A673 (cell line): Measurements from ENCODE around the gene CLCN4. TPM values are rescaled to one million over a fixed set of nuclear protein-coding genes. Genes with fewer than 3 reads are reported as not detected.
A peak's percentile ranks its signal among the peaks of the same experiment; 100 is the strongest.

Experiments used
- BruUV-seq: library from RNA; stranded (reverse); fragments of 400-500 nt; replicated peaks from 2 replicates; lab custom pipeline; 2021; lab: Mats Ljungman, UMichigan
- CTCF ChIA-PET: fragments of 300-600 bp; sonication (Branson Sonifier 250); formaldehyde crosslinking; loops from one replicate; lab custom pipeline; 2022; ENCODE audit warnings: antibody characterized with exemption; lab: Charles Lee
- POLR2A ChIA-PET: fragments of 300-600 bp; sonication (Branson Sonifier 250); formaldehyde crosslinking; loops from one replicate; lab custom pipeline; 2022; ENCODE audit warnings: antibody characterized with exemption; ENCODE audit not compliant: low non-redundant PET; lab: Charles Lee
- DNase-seq: peaks from one replicate; pipeline ENCODE4 v3.0.0-alpha.2; 2015; ENCODE audit warnings: low spot score
- H3K27ac ChIP-seq: fragments of 200-600 bp; sonication (generic); 2 replicates; pipeline ENCODE4 v1.5.1; 2016; ENCODE audit warnings: mixed run types, low read depth, mild to moderate bottlenecking, mixed read lengths, antibody characterized with exemption, low read length; ENCODE audit not compliant: poor library complexity, severe bottlenecking
- H3K27me3 ChIP-seq: fragments of 200-600 bp; sonication (generic); replicated peaks from 2 replicates; pipeline ENCODE4 v1.6.1; 2017; ENCODE audit warnings: mixed run types, low read depth, mild to moderate bottlenecking, mixed read lengths, antibody characterized with exemption, low read length; ENCODE audit not compliant: insufficient read depth, poor library complexity
- H3K36me3 ChIP-seq: fragments of 200-600 bp; sonication (generic); 2 replicates; pipeline ENCODE4 v1.6.1; 2016; ENCODE audit warnings: mixed run types, mild to moderate bottlenecking, mixed read lengths, antibody characterized with exemption, low read length; ENCODE audit not compliant: insufficient read depth, poor library complexity, severe bottlenecking
- H3K4me1 ChIP-seq: fragments of 200-600 bp; sonication (generic); 2 replicates; pipeline ENCODE4 v1.6.1; 2017; ENCODE audit warnings: mixed run types, mild to moderate bottlenecking, mixed read lengths, antibody characterized with exemption, low read length; ENCODE audit not compliant: insufficient read depth, poor library complexity, severe bottlenecking
- H3K4me3 ChIP-seq: fragments of 200-600 bp; sonication (generic); 2 replicates; pipeline ENCODE4 v1.5.1; 2016; ENCODE audit warnings: low read depth, mixed run types, mild to moderate bottlenecking, mixed read lengths, low read length; ENCODE audit not compliant: poor library complexity, severe bottlenecking
- H3K9me3 ChIP-seq: fragments of 200-600 bp; sonication (generic); 2 replicates; pipeline ENCODE4 v1.6.1; 2016; ENCODE audit warnings: mixed run types, low read depth, mild to moderate bottlenecking, mixed read lengths, antibody characterized with exemption, low read length; ENCODE audit not compliant: poor library complexity, severe bottlenecking
- CTCF ChIP-seq: fragments of 300-800, 200-600 bp; sonication (generic); conservative IDR thresholded peaks from 2 replicates; pipeline ENCODE4 v1.5.1; 2017; ENCODE audit warnings: low read depth, mild to moderate bottlenecking, antibody characterized with exemption, low read length, moderate library complexity, mixed read lengths
- EZH2 ChIP-seq: fragments of 200-600 bp; sonication (generic); IDR thresholded peaks from 2 replicates; pipeline ENCODE4 v1.6.1; 2017; ENCODE audit warnings: borderline replicate concordance, low read depth, mild to moderate bottlenecking, mixed read lengths, antibody characterized with exemption, low read length; ENCODE audit not compliant: poor library complexity, severe bottlenecking
- intact Hi-C: fragments of 100-400 bp; cut with micrococcal nuclease; formaldehyde crosslinking; loops from one replicate; pipeline ENCODE4 v1.10.0; 2022; ENCODE audit not compliant: unreplicated experiment
- total RNA-seq: library from RNA; stranded (reverse); gene quantifications from 2 replicates; pipeline ENCODE4 v1.2.3, GENCODE V29; 2021

Gene CLCN4
- total RNA-seq, 1 experiment from 2014 or later: 1.7 TPM

- no peaks in the 10 kb centered on the region for H3K9me3 ChIP-seq
- DNase-seq: no peak
- no peak overlapping the region for H3K27ac ChIP-seq
- POLR2A ChIA-PET: no interaction called here
- no TSS peak for BruUV-seq
- no peak for TF ChIP-seq EZH2
- no peak for TF ChIP-seq CTCF
- H3K4me1 ChIP-seq: no peaks in the 10 kb centered on the region
- H3K4me3 ChIP-seq: no peak overlapping the region
- no peaks in the 10 kb centered on the region for H3K27me3 ChIP-seq
- intact Hi-C loops: no loop called here
- CTCF ChIA-PET: no interaction called here
- H3K36me3 ChIP-seq: no peaks in the 10 kb centered on the region
These were observed 64.9 kb downstream of the CLCN4 start for GRCh38 chrX:10221651-10222050.

- Histone ChIP-seq H3K36me3 (no peaks in the 10 kb centered on the region), H3K9me3 (no peaks in the 10 kb centered on the region), H3K4me1 (no peaks in the 10 kb centered on the region), H3K27ac (no peak overlapping the region), H3K4me3 (no peak overlapping the region), H3K27me3 (no peaks in the 10 kb centered on the region)
- DNase-seq: peak; percentile 54
- intact Hi-C loops: no loop called here
- no TSS peak for BruUV-seq
- ChIA-PET CTCF (no interaction called here), POLR2A (no interaction called here)
- TF ChIP-seq EZH2: no peak
- no peak for TF ChIP-seq CTCF
These were observed 66.5 kb downstream of the CLCN4 start for GRCh38 chrX:10223276-10223675.

- DNase-seq: no peak
- H3K4me3 ChIP-seq: no peak overlapping the region
- no TSS peak for BruUV-seq
- no peaks in the 10 kb centered on the region for H3K36me3 ChIP-seq
- H3K27ac ChIP-seq: no peak overlapping the region
- H3K9me3 ChIP-seq: no peaks in the 10 kb centered on the region
- intact Hi-C loops: no loop called here
- no peak for TF ChIP-seq EZH2
- TF ChIP-seq CTCF: no peak
- H3K4me1 ChIP-seq: no peaks in the 10 kb centered on the region
- CTCF ChIA-PET: no interaction called here
- POLR2A ChIA-PET: no interaction called here
- no peaks in the 10 kb centered on the region for H3K27me3 ChIP-seq
These were observed 67.0 kb downstream of the CLCN4 start for GRCh38 chrX:10223781-10224180.
